ENCODE measurements around the gene RPL28. TPM values are rescaled to one million over a fixed set of nuclear protein-coding genes. Genes with fewer than 3 reads are reported as not detected.

The RPL28 gene
- total and polyA plus RNA-seq, 2 of the 4 experiments (the other 2 are of a cell fraction), result 386 to 1,693 TPM

DNA sequence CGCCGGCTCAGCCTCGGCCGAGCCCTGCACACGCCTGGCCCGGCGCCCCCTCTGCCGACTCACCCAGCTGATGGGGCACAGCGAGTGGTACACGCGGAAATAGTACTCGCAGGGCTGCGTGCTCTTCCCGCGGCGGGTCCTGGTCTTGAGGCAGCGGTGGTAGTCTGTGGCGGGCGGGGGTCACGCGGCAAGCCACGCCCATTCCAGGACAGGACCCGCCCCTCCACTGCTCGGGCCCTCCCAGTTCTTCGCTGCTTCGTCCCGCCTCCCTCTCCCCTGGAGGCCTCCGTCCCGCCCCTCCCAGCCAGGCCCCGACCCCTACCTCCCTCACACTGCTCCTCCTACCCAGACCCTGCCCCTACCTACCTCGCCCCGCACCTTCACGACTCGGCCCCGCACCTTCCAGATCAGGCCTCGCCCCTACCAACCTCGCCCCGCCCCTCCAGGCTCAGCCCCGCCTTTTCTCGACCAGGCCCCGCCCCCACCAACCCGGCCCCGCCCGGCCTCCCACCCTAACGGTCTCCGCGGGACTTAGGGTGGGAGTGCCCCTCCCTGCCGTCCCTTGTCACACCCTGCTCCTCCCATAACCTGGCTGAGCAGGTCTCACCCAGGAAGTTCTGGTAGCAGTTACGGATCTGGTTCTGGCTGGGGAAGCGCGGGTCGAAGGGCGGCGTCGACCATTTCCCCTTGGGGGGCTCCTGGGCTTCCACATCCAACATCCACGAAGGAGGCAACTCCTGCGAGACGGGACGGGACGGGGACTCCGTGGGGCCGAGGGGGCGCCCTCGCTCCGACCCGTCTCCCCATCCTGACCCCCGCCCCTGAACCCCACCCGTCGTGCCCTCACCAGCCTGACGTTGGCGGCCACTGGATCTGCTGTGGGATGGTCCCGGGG, 31.7 kb upstream of the RPL28 start:
- Histone ChIP-seq H3K79me1 (ENCODE audit: low read depth in 1 of 2, low read length in 2 of 2) (no peaks in the 10 kb centered on the region), H3K4me2 (ENCODE audit: low read depth, low read length) (peak overlapping the region; percentile 86), H3K4me3 (ENCODE audit: insufficient read depth, low read depth, low read length) (peak overlapping the region; percentile 65), H4K91ac (ENCODE audit: insufficient read depth, low read depth, low read length) (peak overlapping the region; percentile 34; the same call in 1 of the 2 replicates), H3K18ac (ENCODE audit: low read depth, low read length) (no peak overlapping the region; the same call in 1 of the 2 replicates), H3K9me1 (ENCODE audit: insufficient read depth, low read length) (no peaks in the 10 kb centered on the region), H3K27ac (ENCODE audit: insufficient read depth, low read length) (peak overlapping the region; percentile 21; the same call in 1 of the 2 replicates), H2BK5ac (ENCODE audit: low read depth, low read length, poor library complexity, severe bottlenecking) (no peak overlapping the region), H3K27me3 (ENCODE audit: control insufficient read depth, insufficient read depth, low read length) (peaks cover 43% of the 10 kb centered on the region), H3K4ac (ENCODE audit: low read depth, low read length) (no peak overlapping the region), H2BK15ac (ENCODE audit: low read depth, low read length) (no peak overlapping the region; the same call in 2 of the 3 replicates), H3K36me3 (ENCODE audit: control insufficient read depth, insufficient read depth, low read length) (no peaks in the 10 kb centered on the region), H3K9me3 (ENCODE audit: control insufficient read depth, insufficient read depth, low read length) (no peaks in the 10 kb centered on the region), H4K5ac (ENCODE audit: low read depth, low read length) (no peak overlapping the region), H2AK9ac (replicated peaks; ENCODE audit: low read depth, low read length, poor library complexity) (no peak overlapping the region), H3K4me1 (ENCODE audit: control insufficient read depth, insufficient read depth, low read length) (peaks cover 5% of the 10 kb centered on the region; the same call in 1 of the 2 replicates), H3K14ac (replicated peaks; ENCODE audit: low read depth, low read length) (no peak overlapping the region; the same call in 1 of the 2 replicates), H2BK20ac (ENCODE audit: low read depth, low read length) (no peak overlapping the region), H2AFZ (replicated peaks; ENCODE audit: low read length, poor library complexity) (peak overlapping the region; percentile 93), H4K8ac (ENCODE audit: low read depth in 2 of 2, low read length in 2 of 2) (peak overlapping the region in 1 of 2 experiments; percentile 50; a peak in 1 of 4 replicates), H3K56ac (ENCODE audit: extremely low read depth, insufficient read depth, low read length) (no peak overlapping the region), H3K9ac (ENCODE audit: low read depth, low read length) (0 out of 2 replicates have a peak overlapping the region, but pooled peaks have one; percentile 7), H4K20me1 (ENCODE audit: insufficient read depth, low read length) (peaks cover 7% of the 10 kb centered on the region; the same call in 1 of the 2 replicates), H3K23ac (ENCODE audit: low read depth, low read length) (no peak overlapping the region), H2AK5ac (ENCODE audit: low read depth, low read length) (no peak overlapping the region), H2BK120ac (ENCODE audit: low read depth, low read length) (no peak overlapping the region)
- dilution Hi-C loops (cut with HindIII; ENCODE audit: low sequenced_read_pairs, unreplicated experiment), result no loop called here
- no TSS peak for BruUV-seq (replicated peaks)
- intact Hi-C loops (cut with micrococcal nuclease), result no loop called here
- in situ Hi-C loops (cut with MboI; ENCODE audit: low sequenced_read_pairs), result no loop called here
- WGBS, 2 experiments (ENCODE audit: extremely low coverage in 2 of 2, insufficient read length in 1 of 2), result 0% methylated on average over 23 of the region's 72 CpGs; no CpG with 5 or more reads in 1 of the 2 experiments
- peak; percentile 43 for DNase-seq
- ChIA-PET CTCF (no interaction called here), POLR2A (ENCODE audit: unreplicated experiment) (no interaction called here)
- TF ChIP-seq MAZ (IDR thresholded peaks at IDR 0.05; ENCODE audit: borderline replicate concordance, low read depth, low read length) (no peak), RFX5 (IDR thresholded peaks at IDR 0.05; ENCODE audit: low read depth, low read length) (no peak), RAD21 (IDR thresholded peaks at IDR 0.05; ENCODE audit: low read length) (no peak), MXI1 (IDR thresholded peaks at IDR 0.05; ENCODE audit: borderline replicate concordance, low read depth, low read length) (0 out of 2 replicates have a peak, but pooled peaks have one; percentile 15), POLR2A (IDR thresholded peaks at IDR 0.05; ENCODE audit: low read depth, low read length) (no peak), CEBPB (IDR thresholded peaks at IDR 0.05; ENCODE audit: low read depth, low read length) (no peak), CHD1 (IDR thresholded peaks at IDR 0.05; ENCODE audit: low read depth, low read length) (no peak)
- ATAC-seq (ENCODE audit: low read depth), result peak; percentile 99

Measured in IMR-90 (cell line).